SIG-M5 treated with dmso at 0.1 percent for 504 hours (cell line): ENCODE data around the gene SLC9C1.
A peak's percentile ranks its signal among the peaks of the same experiment; 100 is the strongest.
"Not testable (repeated sequence)": the region's sequence is repeated elsewhere in the genome, so short reads cannot be mapped to it uniquely, and the experiment has no call there.

Source experiments
- DNase-seq: peaks from one replicate; lab custom pipeline; 2025; ENCODE audit not compliant: unreplicated experiment; lab: John Stamatoyannopoulos, UW

SLC9C1 gene

GRCh38 chr3:112199622-112200316 lies 94.2 kb downstream of the SLC9C1 start:
- no peak for DNase-seq

DNA sequence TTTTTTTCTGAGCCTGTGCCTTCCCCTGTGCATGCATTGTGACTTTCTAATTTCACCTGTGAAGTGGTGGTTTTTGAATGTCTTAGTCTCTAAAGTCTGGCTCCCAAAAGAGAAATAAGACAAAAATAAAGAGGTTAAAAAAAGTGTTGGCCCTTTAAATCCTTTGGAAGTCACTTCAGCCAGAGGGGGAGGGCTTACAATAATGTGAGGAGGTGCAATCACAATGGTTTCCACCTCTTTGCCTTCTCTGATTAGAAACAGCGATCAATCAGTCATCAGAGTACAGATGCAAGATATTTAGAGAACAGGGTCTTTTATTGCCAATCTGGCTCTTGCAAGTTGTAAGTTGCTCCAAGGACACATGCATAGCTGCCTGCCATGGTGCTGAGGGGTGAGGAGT lies 96.9 kb downstream of the SLC9C1 start:
- DNase-seq, result no peak

GRCh38 chr3:112187300-112187699 lies 106.7 kb downstream of the SLC9C1 start:
- DNase-seq, result no peak

DNA sequence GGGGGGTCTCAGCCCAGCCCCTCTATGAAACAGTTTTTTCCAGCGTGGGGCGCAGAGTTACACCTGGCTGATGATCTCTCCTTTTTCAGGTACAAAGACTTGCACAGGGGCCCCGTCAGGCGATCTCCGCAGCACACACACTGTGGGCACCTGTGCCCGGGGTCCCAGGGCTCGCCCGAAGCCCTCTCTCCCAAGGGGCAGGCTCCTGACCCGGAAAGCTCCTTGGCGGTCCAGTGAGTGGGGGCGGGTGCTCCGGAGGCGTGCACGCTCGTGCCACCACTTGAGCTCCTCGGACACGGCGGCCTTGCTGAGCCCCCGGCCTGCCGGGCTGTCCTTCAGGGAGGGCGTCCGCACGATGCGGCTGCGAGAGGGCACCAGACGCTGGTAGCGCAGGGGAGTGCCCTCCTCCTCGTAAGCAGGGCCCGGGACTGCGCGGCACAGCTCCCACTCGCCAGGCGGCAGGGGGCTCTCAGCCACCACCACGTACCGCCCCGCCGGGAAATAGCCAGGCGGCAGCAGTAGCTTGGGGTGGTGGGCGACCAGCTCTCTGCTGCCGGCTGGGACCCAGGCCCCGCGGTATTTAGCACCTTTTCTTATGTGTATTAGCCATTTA lies 108.5 kb downstream of the SLC9C1 start:
- not testable (repeated sequence) for DNase-seq

DNA sequence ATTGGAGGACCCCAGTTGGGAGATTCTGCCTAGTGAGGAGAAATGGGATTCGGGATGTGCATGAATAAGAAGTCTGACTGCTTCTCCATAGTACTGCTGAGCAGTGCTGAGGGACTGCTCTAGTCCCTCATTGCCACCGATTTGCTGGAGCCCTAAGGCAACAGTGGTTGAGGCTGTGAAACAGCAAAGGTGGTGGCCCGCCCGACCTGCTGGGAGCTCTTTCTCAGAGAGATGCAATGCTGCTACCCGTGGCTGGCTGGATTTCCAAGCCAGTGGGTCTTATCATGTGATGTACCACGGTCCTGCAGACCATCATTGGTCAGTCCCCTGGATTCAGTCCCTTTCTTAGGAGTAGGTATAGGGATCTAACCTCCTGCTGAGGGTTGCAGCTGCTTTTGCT lies 118.4 kb downstream of the SLC9C1 start:
- no peak for DNase-seq

DNA sequence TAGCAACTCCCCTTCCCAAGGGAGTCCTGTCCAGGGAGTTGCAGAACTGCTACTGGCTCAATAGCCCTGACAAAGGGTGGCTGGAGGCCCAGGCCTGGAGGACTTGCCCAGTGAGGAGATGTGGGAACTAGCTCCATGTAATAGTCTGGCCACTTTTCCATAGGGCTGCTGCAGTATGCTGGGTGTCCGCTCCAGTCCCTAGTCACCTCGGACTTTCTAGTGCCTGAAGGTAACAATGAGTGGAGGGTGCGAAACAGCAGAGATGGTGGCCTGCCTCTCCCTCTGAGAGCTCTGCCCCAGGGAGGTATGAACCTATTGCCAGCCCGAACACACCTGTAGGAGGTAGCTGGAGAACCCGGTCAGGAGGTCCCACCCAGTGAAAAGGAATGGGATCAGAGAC lies 119.0 kb downstream of the SLC9C1 start:
- no peak for DNase-seq

DNA sequence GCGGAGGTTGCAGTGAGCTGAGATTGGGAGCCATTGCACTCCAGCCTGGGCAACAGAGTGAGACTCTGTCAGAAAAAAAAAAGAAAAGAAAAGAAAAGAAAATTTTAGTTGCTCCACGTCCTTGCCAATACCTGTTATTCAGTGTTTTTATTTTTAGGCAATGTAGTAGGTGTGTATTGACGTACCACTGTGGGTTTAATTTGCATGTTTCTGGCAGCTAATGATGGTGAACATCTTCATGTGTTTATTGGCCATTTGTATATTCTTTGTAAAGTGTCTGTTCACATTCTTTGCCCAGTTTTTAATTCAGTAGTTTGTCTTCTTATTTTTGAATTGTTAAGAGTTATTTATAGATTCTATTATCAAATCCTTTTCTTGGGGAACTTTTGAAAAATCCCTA lies 122.9 kb downstream of the SLC9C1 start:
- no peak for DNase-seq

- DNase-seq, result no peak
Observed at GRCh38 chr3:112170046-112170445, 124.0 kb downstream of the SLC9C1 start.

GRCh38 chr3:112167758-112168157 lies 126.3 kb downstream of the SLC9C1 start:
- DNase-seq, result no peak

DNA sequence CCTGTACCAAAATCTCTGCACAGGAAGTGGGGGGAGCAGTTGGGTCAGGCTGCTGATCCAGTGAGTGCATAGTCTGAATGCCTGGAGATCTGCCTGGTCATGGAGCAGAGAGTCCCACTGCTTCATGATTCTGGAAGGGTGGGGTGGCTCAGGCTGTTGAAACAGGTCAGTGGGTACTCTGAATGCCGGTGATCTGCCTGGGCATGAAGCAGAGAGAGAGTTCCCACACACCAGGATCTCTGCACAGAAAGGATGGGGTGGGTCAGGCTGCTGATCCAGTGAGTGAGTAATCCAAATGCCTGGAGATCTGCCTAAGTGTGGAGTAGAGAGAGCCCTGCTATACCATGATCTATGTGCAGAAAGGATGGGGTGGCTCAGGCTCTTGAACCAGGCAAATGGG lies 144.9 kb downstream of the SLC9C1 start:
- no peak for DNase-seq

DNA sequence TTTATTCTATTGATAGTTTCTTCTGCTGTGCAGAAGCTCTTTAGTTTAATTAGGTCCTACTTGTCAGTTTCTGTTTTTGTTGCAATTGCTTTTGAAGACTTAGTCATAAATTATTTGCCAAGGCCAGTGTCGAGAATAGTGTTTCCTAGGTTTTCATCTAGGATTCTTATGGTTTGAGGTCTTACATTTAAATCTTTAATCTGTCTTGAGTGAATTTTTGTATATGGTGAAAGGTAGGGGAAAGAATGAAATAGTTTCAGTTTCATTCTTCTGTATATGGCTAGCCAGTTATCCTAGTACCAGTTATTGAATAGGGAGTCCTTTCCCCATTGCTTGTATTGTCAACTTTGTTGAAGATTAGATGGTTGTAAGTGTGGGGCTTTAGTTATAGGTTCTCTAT lies 150.3 kb downstream of the SLC9C1 start:
- DNase-seq, result no peak

GRCh38 chr3:112143251-112143650 lies 150.8 kb downstream of the SLC9C1 start:
- no peak for DNase-seq

GRCh38 chr3:112141293-112141692 lies 152.7 kb downstream of the SLC9C1 start:
- DNase-seq, result no peak

GRCh38 chr3:112140584-112140983 lies 153.4 kb downstream of the SLC9C1 start:
- DNase-seq, result no peak

DNA sequence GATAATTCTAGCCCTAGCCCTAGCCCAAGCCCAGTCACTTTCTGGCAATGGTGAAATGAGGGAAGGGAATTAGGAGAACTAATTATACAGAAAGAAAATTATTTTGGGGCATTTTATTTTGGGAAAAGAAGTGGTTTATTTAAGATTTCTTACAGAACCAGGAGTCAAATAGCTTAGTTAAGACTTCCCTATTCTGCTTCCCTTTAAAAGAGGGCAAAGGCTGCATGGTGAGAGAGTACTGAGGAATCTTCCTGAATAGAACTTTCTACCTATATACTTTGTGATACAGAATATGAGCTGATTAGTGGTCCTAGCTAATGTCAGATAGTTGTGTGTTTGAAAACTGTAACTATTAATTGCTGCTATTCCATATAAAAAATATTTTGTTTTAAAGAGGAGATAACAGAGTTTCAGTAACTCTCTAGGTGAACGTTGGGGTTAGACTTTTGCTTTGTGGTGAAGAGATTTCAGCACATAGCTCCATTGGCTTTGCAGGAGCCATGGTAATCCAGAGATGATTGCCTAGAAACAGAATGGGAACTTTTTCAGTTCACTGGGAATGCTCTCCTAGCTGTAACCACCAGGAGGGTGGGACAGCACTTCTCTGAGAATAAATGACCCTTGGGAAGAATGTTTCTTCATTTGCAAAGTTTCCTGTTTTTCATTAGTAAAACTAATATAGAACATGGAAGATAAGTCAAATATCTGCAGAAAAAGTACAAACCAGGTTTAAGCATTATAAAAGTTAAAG lies 155.6 kb downstream of the SLC9C1 start:
- DNase-seq, result no peak

DNA sequence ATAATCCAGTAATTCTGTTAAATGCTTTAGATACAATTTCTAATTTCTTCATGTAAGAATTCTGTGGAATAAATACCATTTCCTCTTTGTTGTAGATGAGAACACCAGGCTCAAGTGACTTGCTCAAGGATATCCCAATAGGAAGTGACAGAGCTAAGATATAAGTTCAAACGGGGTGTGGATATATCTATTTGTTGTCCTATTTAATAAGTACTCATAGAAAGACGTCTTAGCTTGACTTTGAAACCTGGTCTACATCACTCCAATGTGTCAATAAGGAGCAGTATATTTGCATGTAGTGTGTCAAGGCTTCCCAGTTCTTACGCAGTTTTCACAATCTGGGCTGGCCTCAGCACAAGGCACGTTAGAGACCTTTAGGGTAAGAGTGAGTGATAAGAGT lies 156.2 kb downstream of the SLC9C1 start:
- no peak for DNase-seq

- peak; percentile 60 for DNase-seq
Observed at GRCh38 chr3:112136959-112137693, 156.9 kb downstream of the SLC9C1 start.

GRCh38 chr3:112136046-112136445 lies 158.0 kb downstream of the SLC9C1 start:
- no peak for DNase-seq

DNA sequence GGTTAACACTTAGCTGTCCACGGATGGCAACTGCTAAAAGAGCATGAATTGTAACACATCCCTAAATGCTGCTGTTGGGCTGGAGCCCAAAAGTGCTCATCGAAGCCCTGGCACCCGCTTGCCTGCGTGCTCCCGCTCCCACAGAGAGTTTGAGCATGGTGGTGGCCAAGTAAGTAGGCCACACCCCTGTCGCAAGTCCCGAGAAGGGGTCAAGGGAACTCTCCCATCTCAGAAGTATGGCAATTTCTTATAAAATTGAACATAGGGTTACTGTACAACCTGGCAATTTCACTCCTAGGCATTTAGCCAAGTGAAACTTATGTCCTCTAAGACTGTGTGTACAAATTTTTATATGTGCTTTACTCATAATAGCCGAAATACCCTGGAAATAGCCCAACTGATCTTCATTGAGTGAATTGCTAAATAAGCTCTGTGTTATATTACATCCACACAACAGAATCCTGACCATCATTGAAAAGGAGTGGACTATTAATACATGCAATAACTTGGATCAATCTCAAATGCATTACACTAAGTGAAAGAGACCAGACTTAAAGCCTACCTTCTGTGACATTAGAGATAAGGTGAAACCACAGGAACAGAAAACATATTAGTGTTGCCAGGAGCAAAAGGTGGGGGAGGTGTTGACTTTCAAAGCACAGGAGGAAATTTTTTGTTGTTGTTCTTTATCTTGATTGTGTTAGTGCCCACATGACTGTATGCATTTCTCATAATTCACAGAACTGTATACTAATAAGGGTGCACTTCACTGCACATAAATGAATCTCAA lies 159.5 kb downstream of the SLC9C1 start:
- no peak for DNase-seq

- no peak for DNase-seq
Observed at GRCh38 chr3:112133626-112134334, 160.2 kb downstream of the SLC9C1 start.
